Karpas-422 (cell line): ENCODE measurements around the gene KRTAP10-5. TPM values are rescaled to one million over a fixed set of nuclear protein-coding genes. Genes with fewer than 3 reads are reported as not detected.
"Not testable (repeated sequence)": the region's sequence is repeated elsewhere in the genome, so short reads cannot be mapped to it uniquely, and the experiment has no call there.

Experiments used
- DNase-seq: peaks from one replicate; pipeline ENCODE4 v3.0.0-alpha.2; 2015
- H2AFZ ChIP-seq: fragments of 200-600 bp; sonication (generic); 2 replicates; pipeline ENCODE4 v1.6.1; 2014; ENCODE audit warnings: antibody characterized with exemption, low read length, mixed read lengths
- H3K27ac ChIP-seq: fragments of 200-600 bp; sonication (generic); 2 replicates; pipeline ENCODE4 v1.5.1; 2014; ENCODE audit warnings: mild to moderate bottlenecking, low read length, moderate library complexity
- H3K27me3 ChIP-seq: fragments of 200-600 bp; sonication (generic); 2 replicates; pipeline ENCODE4 v1.6.1; 2014; ENCODE audit warnings: low read length, mixed read lengths
- H3K36me3 ChIP-seq: fragments of 200-600 bp; sonication (generic); 2 replicates; pipeline ENCODE4 v1.6.1; 2014; ENCODE audit warnings: low read length, mixed read lengths; ENCODE audit not compliant: insufficient read depth
- H3K4me1 ChIP-seq: fragments of 200-600 bp; sonication (generic); 2 replicates; pipeline ENCODE4 v1.6.1; 2014; ENCODE audit warnings: mild to moderate bottlenecking, low read length, mixed read lengths
- H3K4me2 ChIP-seq: fragments of 200-600 bp; sonication (generic); 2 replicates; pipeline ENCODE4 v1.6.1; 2014; ENCODE audit warnings: low read length, low read depth, mild to moderate bottlenecking; ENCODE audit not compliant: poor library complexity, severe bottlenecking
- H3K4me3 ChIP-seq: fragments of 200-600 bp; sonication (generic); 2 replicates; pipeline ENCODE4 v1.5.1; 2014; ENCODE audit warnings: mild to moderate bottlenecking, antibody characterized with exemption, low read length, mixed read lengths
- H3K79me2 ChIP-seq: fragments of 200-600 bp; sonication (generic); 2 replicates; pipeline ENCODE4 v1.6.1; 2014; ENCODE audit warnings: mild to moderate bottlenecking, low read length, mixed read lengths
- H3K9ac ChIP-seq: fragments of 200-600 bp; sonication (generic); 2 replicates; pipeline ENCODE4 v1.6.0; 2014; ENCODE audit warnings: low read length
- H3K9me2 ChIP-seq: fragments of 200-600 bp; sonication (generic), shearing (Covaris generic); replicated peaks from 2 replicates; pipeline ENCODE4 v1.6.0; 2014; ENCODE audit warnings: mild to moderate bottlenecking, low read length, moderate library complexity; ENCODE audit not compliant: insufficient read depth
- H3K9me3 ChIP-seq: fragments of 300-700, 200-600 bp; sonication (generic); 2 replicates; pipeline ENCODE4 v1.6.1; 2014; ENCODE audit warnings: low read length, mixed read lengths
- H4K20me1 ChIP-seq: fragments of 200-600 bp; sonication (generic); 2 replicates; pipeline ENCODE4 v1.6.1; 2014; ENCODE audit warnings: mild to moderate bottlenecking, antibody characterized with exemption, low read length, low read depth; ENCODE audit not compliant: insufficient read depth
- total RNA-seq: library from RNA; depleted of rRNA; stranded (reverse); fragments of >200 nt; shearing (Covaris generic); gene quantifications from 2 replicates; pipeline ENCODE4 v1.2.3, GENCODE V29; 2014; ENCODE audit warnings: low replicate concordance

The KRTAP10-5 gene
- total RNA-seq, 1 experiment from 2014 or later = not detected

- not testable (repeated sequence) for H3K4me2 ChIP-seq, H3K4me3 ChIP-seq, H3K4me1 ChIP-seq, H4K20me1 ChIP-seq, H3K27me3 ChIP-seq, H3K9me2 ChIP-seq, H3K9me3 ChIP-seq, H2AFZ ChIP-seq, DNase-seq, H3K9ac ChIP-seq, H3K27ac ChIP-seq, H3K79me2 ChIP-seq, H3K36me3 ChIP-seq
These were observed 10.7 kb upstream of the KRTAP10-5 start for GRCh38 chr21:44590897-44591800.

GRCh38 chr21:44590311-44590721 lies 9.9 kb upstream of the KRTAP10-5 start:
- Histone ChIP-seq H3K9me2 (no peaks in the 10 kb centered on the region), H3K4me2 (no peak overlapping the region), H3K36me3 (no peaks in the 10 kb centered on the region), H4K20me1 (no peaks in the 10 kb centered on the region), H3K4me3 (no peak overlapping the region), H3K9me3 (no peaks in the 10 kb centered on the region), H2AFZ (no peak overlapping the region), H3K9ac (no peak overlapping the region), H3K27me3 (no peaks in the 10 kb centered on the region), H3K4me1 (no peaks in the 10 kb centered on the region), H3K27ac (no peak overlapping the region), H3K79me2 (no peaks in the 10 kb centered on the region)
- no peak for DNase-seq

- no peaks in the 10 kb centered on the region for H3K27me3 ChIP-seq
- H3K79me2 ChIP-seq = no peaks in the 10 kb centered on the region
- no peaks in the 10 kb centered on the region for H3K9me2 ChIP-seq
- H4K20me1 ChIP-seq = no peaks in the 10 kb centered on the region
- no peaks in the 10 kb centered on the region for H3K36me3 ChIP-seq
- H3K27ac ChIP-seq = no peak overlapping the region
- H3K9ac ChIP-seq = no peak overlapping the region
- DNase-seq = no peak
- no peaks in the 10 kb centered on the region for H3K9me3 ChIP-seq
- H3K4me3 ChIP-seq = no peak overlapping the region
- no peak overlapping the region for H3K4me2 ChIP-seq
- H2AFZ ChIP-seq = no peak overlapping the region
- H3K4me1 ChIP-seq = no peaks in the 10 kb centered on the region
These were observed 9.3 kb upstream of the KRTAP10-5 start for GRCh38 chr21:44589586-44590305.

- Histone ChIP-seq H3K27ac (no peak overlapping the region), H3K4me1 (no peaks in the 10 kb centered on the region), H3K27me3 (no peaks in the 10 kb centered on the region), H3K36me3 (no peaks in the 10 kb centered on the region), H3K4me3 (no peak overlapping the region), H3K4me2 (no peak overlapping the region), H4K20me1 (no peaks in the 10 kb centered on the region), H3K9me2 (no peaks in the 10 kb centered on the region), H2AFZ (no peak overlapping the region), H3K79me2 (no peaks in the 10 kb centered on the region), H3K9ac (no peak overlapping the region), H3K9me3 (no peaks in the 10 kb centered on the region)
- DNase-seq = no peak
These were observed 8.7 kb upstream of the KRTAP10-5 start for GRCh38 chr21:44589094-44589493.

- Histone ChIP-seq H3K9me3 (no peaks in the 10 kb centered on the region), H4K20me1 (no peaks in the 10 kb centered on the region)
These were observed 5.5 kb upstream of the KRTAP10-5 start for GRCh38 chr21:44585892-44586291.

GRCh38 chr21:44583800-44584147 lies 3.4 kb upstream of the KRTAP10-5 start:
- Histone ChIP-seq H3K79me2 (no peaks in the 10 kb centered on the region), H3K9me2 (no peaks in the 10 kb centered on the region), H3K4me2 (no peak overlapping the region), H3K36me3 (no peaks in the 10 kb centered on the region), H4K20me1 (no peaks in the 10 kb centered on the region), H3K9me3 (no peaks in the 10 kb centered on the region), H3K4me1 (no peaks in the 10 kb centered on the region), H3K4me3 (no peak overlapping the region), H3K9ac (no peak overlapping the region), H3K27ac (no peak overlapping the region), H2AFZ (no peak overlapping the region), H3K27me3 (no peaks in the 10 kb centered on the region)
- DNase-seq = no peak

More at GRCh38 chr21:44585892-44586291, 5.5 kb upstream of the KRTAP10-5 start:
- H3K9ac ChIP-seq = no peak overlapping the region
- no peaks in the 10 kb centered on the region for H3K9me2 ChIP-seq
- H2AFZ ChIP-seq = no peak overlapping the region
- H3K27me3 ChIP-seq = no peaks in the 10 kb centered on the region
- H3K4me2 ChIP-seq = no peak overlapping the region
- no peak overlapping the region for H3K4me3 ChIP-seq
- no peaks in the 10 kb centered on the region for H3K4me1 ChIP-seq
- no peak overlapping the region for H3K27ac ChIP-seq
- no peak for DNase-seq
- H3K36me3 ChIP-seq = no peaks in the 10 kb centered on the region
- H3K79me2 ChIP-seq = no peaks in the 10 kb centered on the region

GRCh38 chr21:44583089-44583799 lies 2.8 kb upstream of the KRTAP10-5 start:
- no peak overlapping the region for H3K27ac ChIP-seq
- no peak overlapping the region for H3K4me2 ChIP-seq
- no peak overlapping the region for H2AFZ ChIP-seq
- no peaks in the 10 kb centered on the region for H3K79me2 ChIP-seq
- no peaks in the 10 kb centered on the region for H3K4me1 ChIP-seq
- no peak overlapping the region for H3K4me3 ChIP-seq
- H3K9me2 ChIP-seq = no peaks in the 10 kb centered on the region
- no peaks in the 10 kb centered on the region for H3K36me3 ChIP-seq
- no peaks in the 10 kb centered on the region for H4K20me1 ChIP-seq
- no peaks in the 10 kb centered on the region for H3K9me3 ChIP-seq
- H3K27me3 ChIP-seq = no peaks in the 10 kb centered on the region
- no peak for DNase-seq
- no peak overlapping the region for H3K9ac ChIP-seq

GRCh38 chr21:44582055-44582454 lies 1.7 kb upstream of the KRTAP10-5 start:
- no peaks in the 10 kb centered on the region for H3K27me3 ChIP-seq
- no peaks in the 10 kb centered on the region for H3K79me2 ChIP-seq
- H3K27ac ChIP-seq = no peak overlapping the region
- DNase-seq = no peak
- H3K4me3 ChIP-seq = no peak overlapping the region
- no peak overlapping the region for H3K4me2 ChIP-seq
- H3K36me3 ChIP-seq = no peaks in the 10 kb centered on the region
- no peak overlapping the region for H2AFZ ChIP-seq
- no peak overlapping the region for H3K9ac ChIP-seq
- no peaks in the 10 kb centered on the region for H3K4me1 ChIP-seq
- H3K9me3 ChIP-seq = no peaks in the 10 kb centered on the region
- H3K9me2 ChIP-seq = no peaks in the 10 kb centered on the region
- H4K20me1 ChIP-seq = no peaks in the 10 kb centered on the region
